ENCODE measurements around the gene NFATC1.

The NFATC1 gene

DNA sequence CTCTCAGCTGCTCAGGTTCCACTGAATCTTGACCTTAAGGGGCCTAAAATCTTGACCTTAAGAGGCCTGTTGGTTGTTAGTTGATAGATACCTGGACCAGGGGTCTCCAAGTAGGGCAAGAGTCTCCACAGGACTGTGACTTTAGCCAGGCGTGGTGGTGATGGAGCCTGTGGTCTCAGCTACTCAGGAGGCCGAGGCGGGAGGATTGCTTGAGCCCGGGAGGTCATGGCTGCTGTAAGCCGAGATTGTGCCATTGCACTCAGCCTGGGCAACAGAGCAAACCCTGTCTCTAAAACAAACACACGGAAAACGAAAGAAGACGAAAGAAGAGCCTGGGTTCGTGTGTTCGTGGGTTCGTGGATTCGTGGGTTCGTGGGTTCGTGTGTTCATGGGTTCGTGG is 163.7 kb downstream of the NFATC1 start:
- no peak for TF ChIP-seq EZH2 (IDR thresholded peaks at IDR 0.05; ENCODE audit: borderline replicate concordance, low read length)
- TF ChIP-seq, protein P1, sequence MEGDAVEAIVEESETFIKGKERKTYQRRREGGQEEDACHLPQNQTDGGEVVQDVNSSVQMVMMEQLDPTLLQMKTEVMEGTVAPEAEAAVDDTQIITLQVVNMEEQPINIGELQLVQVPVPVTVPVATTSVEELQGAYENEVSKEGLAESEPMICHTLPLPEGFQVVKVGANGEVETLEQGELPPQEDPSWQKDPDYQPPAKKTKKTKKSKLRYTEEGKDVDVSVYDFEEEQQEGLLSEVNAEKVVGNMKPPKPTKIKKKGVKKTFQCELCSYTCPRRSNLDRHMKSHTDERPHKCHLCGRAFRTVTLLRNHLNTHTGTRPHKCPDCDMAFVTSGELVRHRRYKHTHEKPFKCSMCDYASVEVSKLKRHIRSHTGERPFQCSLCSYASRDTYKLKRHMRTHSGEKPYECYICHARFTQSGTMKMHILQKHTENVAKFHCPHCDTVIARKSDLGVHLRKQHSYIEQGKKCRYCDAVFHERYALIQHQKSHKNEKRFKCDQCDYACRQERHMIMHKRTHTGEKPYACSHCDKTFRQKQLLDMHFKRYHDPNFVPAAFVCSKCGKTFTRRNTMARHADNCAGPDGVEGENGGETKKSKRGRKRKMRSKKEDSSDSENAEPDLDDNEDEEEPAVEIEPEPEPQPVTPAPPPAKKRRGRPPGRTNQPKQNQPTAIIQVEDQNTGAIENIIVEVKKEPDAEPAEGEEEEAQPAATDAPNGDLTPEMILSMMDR (IDR thresholded peaks at IDR 0.05; ENCODE audit: low read length): no peak
- Histone ChIP-seq H3K27ac (ENCODE audit: low read depth, low read length, poor library complexity, severe bottlenecking) (no peak overlapping the region), H3K4me2 (ENCODE audit: low read length) (no peak overlapping the region), H3K27me3 (ENCODE audit: insufficient read depth, low read length) (no peaks in the 10 kb centered on the region), H3K9me2 (ENCODE audit: low read depth, low read length) (no peaks in the 10 kb centered on the region), H3K4me1 (ENCODE audit: insufficient read depth, low read length, severe bottlenecking) (no peaks in the 10 kb centered on the region), H3K4me3 (ENCODE audit: low read depth, low read length, poor library complexity, severe bottlenecking) (no peak overlapping the region), H3K79me2 (ENCODE audit: insufficient read depth, low read length) (no peaks in the 10 kb centered on the region), H3K9me3 (ENCODE audit: low read length) (peaks cover 3% of the 10 kb centered on the region; the same call in 1 of the 2 replicates), H3F3A (ENCODE audit: insufficient read depth, low read length) (peaks cover 9% of the 10 kb centered on the region), H3K36me3 (ENCODE audit: insufficient read depth, low read length) (no peaks in the 10 kb centered on the region), H2AFZ (ENCODE audit: low read length) (no peak overlapping the region), H3K9ac (ENCODE audit: low read length) (no peak overlapping the region), H4K20me1 (ENCODE audit: insufficient read depth, low read length) (no peaks in the 10 kb centered on the region)

DNA sequence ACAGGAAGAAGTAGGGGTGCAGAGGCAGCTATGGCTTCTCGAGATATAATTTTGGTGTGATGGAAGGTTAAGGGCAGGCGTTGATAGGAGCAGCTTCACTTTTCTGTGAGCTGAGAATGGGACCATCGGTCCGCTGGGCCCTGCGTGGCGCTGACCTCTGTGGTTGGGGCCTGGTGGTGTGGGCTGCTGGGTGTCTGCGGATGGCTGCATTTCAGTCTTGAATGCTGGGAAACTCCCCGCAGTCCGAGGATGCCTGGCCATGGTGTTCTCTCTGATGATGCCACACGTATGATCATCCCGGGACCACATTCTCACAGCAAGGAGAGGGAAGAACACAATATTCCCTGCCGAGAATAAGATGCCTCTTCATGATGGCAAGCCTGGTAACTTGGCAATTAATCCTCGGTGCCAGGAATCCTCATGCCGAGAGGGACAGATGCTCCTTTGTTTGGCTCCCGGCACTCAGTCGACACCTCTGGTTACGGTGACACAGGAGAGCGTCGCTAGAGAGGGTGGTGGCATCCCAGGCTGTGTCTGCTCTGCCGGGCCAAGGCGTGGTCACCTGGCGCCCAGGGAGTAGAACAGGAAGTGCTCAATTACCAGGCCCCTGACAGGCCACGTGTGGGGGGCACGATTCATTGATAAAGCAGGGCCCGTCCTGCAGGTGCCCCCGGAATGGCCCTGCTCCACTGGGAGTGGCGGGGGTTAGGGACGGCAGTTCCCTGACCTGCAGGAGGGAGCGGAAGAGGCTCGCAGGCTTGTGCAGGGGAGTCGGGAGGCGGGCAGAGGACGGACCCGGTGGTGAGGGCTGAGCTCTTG is 164.5 kb downstream of the NFATC1 start:
- Histone ChIP-seq H3K36me3 (ENCODE audit: insufficient read depth, low read length) (no peaks in the 10 kb centered on the region), H3K79me2 (ENCODE audit: insufficient read depth, low read length) (no peaks in the 10 kb centered on the region), H3K9me3 (ENCODE audit: low read length) (peaks cover 4% of the 10 kb centered on the region; the same call in 1 of the 2 replicates), H3K27ac (ENCODE audit: low read depth, low read length, poor library complexity, severe bottlenecking) (no peak overlapping the region), H3K9ac (ENCODE audit: low read length) (no peak overlapping the region), H3F3A (ENCODE audit: insufficient read depth, low read length) (peaks cover 11% of the 10 kb centered on the region), H3K9me2 (ENCODE audit: low read depth, low read length) (no peaks in the 10 kb centered on the region), H2AFZ (ENCODE audit: low read length) (no peak overlapping the region), H3K4me3 (ENCODE audit: low read depth, low read length, poor library complexity, severe bottlenecking) (no peak overlapping the region), H4K20me1 (ENCODE audit: insufficient read depth, low read length) (no peaks in the 10 kb centered on the region), H3K4me2 (ENCODE audit: low read length) (no peak overlapping the region), H3K4me1 (ENCODE audit: insufficient read depth, low read length, severe bottlenecking) (no peaks in the 10 kb centered on the region), H3K27me3 (ENCODE audit: insufficient read depth, low read length) (no peaks in the 10 kb centered on the region)
- TF ChIP-seq, protein P1 (IDR thresholded peaks at IDR 0.05; ENCODE audit: low read length): no peak
- TF ChIP-seq EZH2 (IDR thresholded peaks at IDR 0.05; ENCODE audit: borderline replicate concordance, low read length): no peak

DNA sequence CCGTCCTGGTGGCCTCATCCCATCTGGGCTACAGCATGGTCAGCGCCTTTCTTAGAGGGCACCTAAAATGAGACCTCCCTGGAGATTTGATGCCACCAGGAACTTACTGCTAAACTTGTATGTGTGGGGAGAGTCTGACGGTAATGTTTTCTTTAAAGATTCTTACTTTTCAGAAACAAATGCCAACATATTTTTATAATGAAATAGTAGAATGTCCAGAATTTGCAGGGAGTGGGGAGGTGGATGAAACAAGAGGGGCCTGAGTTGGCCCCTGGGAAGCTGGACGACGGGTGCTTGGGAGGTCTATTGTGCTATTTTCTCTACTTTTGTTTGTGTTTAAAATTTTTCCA is 165.1 kb downstream of the NFATC1 start:
- no peaks in the 10 kb centered on the region for H4K20me1 ChIP-seq (ENCODE audit: insufficient read depth, low read length)
- TF ChIP-seq EZH2 (IDR thresholded peaks at IDR 0.05; ENCODE audit: borderline replicate concordance, low read length): no peak
- TF ChIP-seq, protein P1 (IDR thresholded peaks at IDR 0.05; ENCODE audit: low read length): no peak
- H3K27ac ChIP-seq (ENCODE audit: low read depth, low read length, poor library complexity, severe bottlenecking): no peak overlapping the region
- no peaks in the 10 kb centered on the region for H3K9me2 ChIP-seq (ENCODE audit: low read depth, low read length)
- peaks cover 11% of the 10 kb centered on the region for H3F3A ChIP-seq (ENCODE audit: insufficient read depth, low read length)
- H3K27me3 ChIP-seq (ENCODE audit: insufficient read depth, low read length): no peaks in the 10 kb centered on the region
- no peaks in the 10 kb centered on the region for H3K36me3 ChIP-seq (ENCODE audit: insufficient read depth, low read length)
- peaks cover 4% of the 10 kb centered on the region; the same call in 1 of the 2 replicates for H3K9me3 ChIP-seq (ENCODE audit: low read length)
- no peak overlapping the region for H3K9ac ChIP-seq (ENCODE audit: low read length)
- no peak overlapping the region for H2AFZ ChIP-seq (ENCODE audit: low read length)
- no peak overlapping the region for H3K4me3 ChIP-seq (ENCODE audit: low read depth, low read length, poor library complexity, severe bottlenecking)
- H3K79me2 ChIP-seq (ENCODE audit: insufficient read depth, low read length): no peaks in the 10 kb centered on the region
- H3K4me1 ChIP-seq (ENCODE audit: insufficient read depth, low read length, severe bottlenecking): no peaks in the 10 kb centered on the region
- no peak overlapping the region for H3K4me2 ChIP-seq (ENCODE audit: low read length)
